SK-N-SH treated with all-trans-retinoic acid at 6 μM for 48 hours (cell line): ENCODE results near the gene ELOVL2.

Source experiments
- CREB5 ChIP-seq: fragments of 250-450 bp; sonication (Bioruptor Pico); IDR thresholded peaks from 2 replicates; pipeline ENCODE4 v1.5.1; 2020; ENCODE audit warnings: low read depth, mild to moderate bottlenecking, moderate library complexity
- ESRRG ChIP-seq: fragments of 250-450 bp; sonication (Bioruptor Pico); IDR thresholded peaks from 2 replicates; pipeline ENCODE4 v1.6.1; 2021; ENCODE audit warnings: mild to moderate bottlenecking
- ZFP3 ChIP-seq: fragments of 250-450 bp; sonication (Bioruptor Pico); IDR thresholded peaks from 2 replicates; pipeline ENCODE4 v1.5.0; 2020; ENCODE audit warnings: mild to moderate bottlenecking, moderate library complexity
- TF ChIP-seq, protein P1 (sequence below): fragments of 250-450 bp; sonication (Bioruptor Pico); IDR thresholded peaks from 2 replicates; pipeline ENCODE4 v1.5.0; 2020; ENCODE audit warnings: mild to moderate bottlenecking, moderate library complexity

GRCh38 chr6:10954590-10955010 is 89.5 kb downstream of the ELOVL2 start:
- TF ChIP-seq ESRRG (CRISPR knock-in tag) (no peak), ZFP3 (CRISPR knock-in tag) (no peak), CREB5 (CRISPR knock-in tag) (no peak)
- TF ChIP-seq, protein P1, sequence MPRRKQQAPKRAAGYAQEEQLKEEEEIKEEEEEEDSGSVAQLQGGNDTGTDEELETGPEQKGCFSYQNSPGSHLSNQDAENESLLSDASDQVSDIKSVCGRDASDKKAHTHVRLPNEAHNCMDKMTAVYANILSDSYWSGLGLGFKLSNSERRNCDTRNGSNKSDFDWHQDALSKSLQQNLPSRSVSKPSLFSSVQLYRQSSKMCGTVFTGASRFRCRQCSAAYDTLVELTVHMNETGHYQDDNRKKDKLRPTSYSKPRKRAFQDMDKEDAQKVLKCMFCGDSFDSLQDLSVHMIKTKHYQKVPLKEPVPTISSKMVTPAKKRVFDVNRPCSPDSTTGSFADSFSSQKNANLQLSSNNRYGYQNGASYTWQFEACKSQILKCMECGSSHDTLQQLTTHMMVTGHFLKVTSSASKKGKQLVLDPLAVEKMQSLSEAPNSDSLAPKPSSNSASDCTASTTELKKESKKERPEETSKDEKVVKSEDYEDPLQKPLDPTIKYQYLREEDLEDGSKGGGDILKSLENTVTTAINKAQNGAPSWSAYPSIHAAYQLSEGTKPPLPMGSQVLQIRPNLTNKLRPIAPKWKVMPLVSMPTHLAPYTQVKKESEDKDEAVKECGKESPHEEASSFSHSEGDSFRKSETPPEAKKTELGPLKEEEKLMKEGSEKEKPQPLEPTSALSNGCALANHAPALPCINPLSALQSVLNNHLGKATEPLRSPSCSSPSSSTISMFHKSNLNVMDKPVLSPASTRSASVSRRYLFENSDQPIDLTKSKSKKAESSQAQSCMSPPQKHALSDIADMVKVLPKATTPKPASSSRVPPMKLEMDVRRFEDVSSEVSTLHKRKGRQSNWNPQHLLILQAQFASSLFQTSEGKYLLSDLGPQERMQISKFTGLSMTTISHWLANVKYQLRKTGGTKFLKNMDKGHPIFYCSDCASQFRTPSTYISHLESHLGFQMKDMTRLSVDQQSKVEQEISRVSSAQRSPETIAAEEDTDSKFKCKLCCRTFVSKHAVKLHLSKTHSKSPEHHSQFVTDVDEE (CRISPR knock-in tag) = no peak
